HepG2 (cell line): ENCODE measurements around the gene GAS2.

Experiments
- CBX1 ChIP-seq: IDR thresholded peaks from one replicate; pipeline ENCODE4 v1.6.1; 2016; ENCODE audit warnings: antibody characterized with exemption, low read depth
- CTCF ChIP-seq: sonication (generic); formaldehyde crosslinking; IDR thresholded peaks from 2 replicates; pipeline ENCODE4 v1.5.0; 2020; ENCODE audit warnings: mild to moderate bottlenecking, missing genetic modification reagents, moderate library complexity
- DR1 ChIP-seq: sonication (generic); formaldehyde crosslinking; IDR thresholded peaks from 2 replicates; pipeline ENCODE4 v1.8.0; 2021; ENCODE audit warnings: mild to moderate bottlenecking, missing genetic modification reagents, inconsistent platforms
- EZH2 ChIP-seq: conservative IDR thresholded peaks from 2 replicates; pipeline ENCODE4 v1.6.1; 2012; ENCODE audit warnings: mild to moderate bottlenecking, low read depth, low read length, moderate library complexity
- USF2 ChIP-seq, 2 experiments: sonication (generic) in 1 of 2; formaldehyde crosslinking in 1 of 2; IDR thresholded peaks; 2 replicates each; pipeline versions ENCODE4 v1.5.1 to v1.6.1; 2011 to 2020; ENCODE audit warnings: borderline replicate concordance in 1 of 2, low read depth in 1 of 2, low read length in 1 of 2, mild to moderate bottlenecking in 1 of 2, missing genetic modification reagents in 1 of 2, moderate library complexity in 1 of 2
- ZNF232 ChIP-seq: sonication (generic); formaldehyde crosslinking; IDR thresholded peaks from 2 replicates; pipeline ENCODE4 v1.4.0; 2020; ENCODE audit warnings: missing genetic modification reagents, borderline replicate concordance
- ZNF766 ChIP-seq: sonication (generic); formaldehyde crosslinking; IDR thresholded peaks from 2 replicates; pipeline ENCODE4 v1.5.0; 2020; ENCODE audit warnings: missing genetic modification reagents, borderline replicate concordance

- TF ChIP-seq DR1 (CRISPR knock-in tag), result no peak
- no peak for TF ChIP-seq ZNF766 (CRISPR knock-in tag)
- no peak for TF ChIP-seq USF2 (IDR thresholded peaks at IDR 0.05; ENCODE audit: low read depth, low read length)
- no peak for TF ChIP-seq USF2 (CRISPR knock-in tag; IDR thresholded peaks at IDR 0.05; ENCODE audit: borderline replicate concordance)
- TF ChIP-seq ZNF232, result no peak
- TF ChIP-seq EZH2, result no peak
- TF ChIP-seq CBX1, result no peak
- TF ChIP-seq CTCF (CRISPR knock-in tag), result no peak
Observed at GRCh38 chr11:22798901-22799300, 132.5 kb downstream of the GAS2 start.
